ENCODE data around the gene CD58.

Gene CD58

GRCh38 chr1:116518400-116518799 lies 52.4 kb downstream of the CD58 start (continued):
- TF ChIP-seq, protein P1, sequence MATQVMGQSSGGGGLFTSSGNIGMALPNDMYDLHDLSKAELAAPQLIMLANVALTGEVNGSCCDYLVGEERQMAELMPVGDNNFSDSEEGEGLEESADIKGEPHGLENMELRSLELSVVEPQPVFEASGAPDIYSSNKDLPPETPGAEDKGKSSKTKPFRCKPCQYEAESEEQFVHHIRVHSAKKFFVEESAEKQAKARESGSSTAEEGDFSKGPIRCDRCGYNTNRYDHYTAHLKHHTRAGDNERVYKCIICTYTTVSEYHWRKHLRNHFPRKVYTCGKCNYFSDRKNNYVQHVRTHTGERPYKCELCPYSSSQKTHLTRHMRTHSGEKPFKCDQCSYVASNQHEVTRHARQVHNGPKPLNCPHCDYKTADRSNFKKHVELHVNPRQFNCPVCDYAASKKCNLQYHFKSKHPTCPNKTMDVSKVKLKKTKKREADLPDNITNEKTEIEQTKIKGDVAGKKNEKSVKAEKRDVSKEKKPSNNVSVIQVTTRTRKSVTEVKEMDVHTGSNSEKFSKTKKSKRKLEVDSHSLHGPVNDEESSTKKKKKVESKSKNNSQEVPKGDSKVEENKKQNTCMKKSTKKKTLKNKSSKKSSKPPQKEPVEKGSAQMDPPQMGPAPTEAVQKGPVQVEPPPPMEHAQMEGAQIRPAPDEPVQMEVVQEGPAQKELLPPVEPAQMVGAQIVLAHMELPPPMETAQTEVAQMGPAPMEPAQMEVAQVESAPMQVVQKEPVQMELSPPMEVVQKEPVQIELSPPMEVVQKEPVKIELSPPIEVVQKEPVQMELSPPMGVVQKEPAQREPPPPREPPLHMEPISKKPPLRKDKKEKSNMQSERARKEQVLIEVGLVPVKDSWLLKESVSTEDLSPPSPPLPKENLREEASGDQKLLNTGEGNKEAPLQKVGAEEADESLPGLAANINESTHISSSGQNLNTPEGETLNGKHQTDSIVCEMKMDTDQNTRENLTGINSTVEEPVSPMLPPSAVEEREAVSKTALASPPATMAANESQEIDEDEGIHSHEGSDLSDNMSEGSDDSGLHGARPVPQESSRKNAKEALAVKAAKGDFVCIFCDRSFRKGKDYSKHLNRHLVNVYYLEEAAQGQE (tag by site-specific recombination; IDR thresholded peaks at IDR 0.05) = no peak
- TF ChIP-seq ZNF140 (tag by site-specific recombination; IDR thresholded peaks at IDR 0.05) (no peak), BCL11A (tag by site-specific recombination; IDR thresholded peaks at IDR 0.05; ENCODE audit: low read depth) (no peak), GLIS2 (tag by site-specific recombination; IDR thresholded peaks at IDR 0.05) (no peak), ZSCAN23 (tag by site-specific recombination; IDR thresholded peaks at IDR 0.05) (no peak)

GRCh38 chr1:116516631-116517030 lies 54.2 kb downstream of the CD58 start:
- no peak overlapping the region for H3K4me3 ChIP-seq (ENCODE audit: low read depth, low read length)
- TF ChIP-seq ZIC2 (tag by site-specific recombination; IDR thresholded peaks at IDR 0.05) (no peak), ZSCAN23 (tag by site-specific recombination; IDR thresholded peaks at IDR 0.05) (no peak), ZNF354C (tag by site-specific recombination; IDR thresholded peaks at IDR 0.05; ENCODE audit: borderline replicate concordance, low read depth) (no peak)
- TF ChIP-seq, protein P2, sequence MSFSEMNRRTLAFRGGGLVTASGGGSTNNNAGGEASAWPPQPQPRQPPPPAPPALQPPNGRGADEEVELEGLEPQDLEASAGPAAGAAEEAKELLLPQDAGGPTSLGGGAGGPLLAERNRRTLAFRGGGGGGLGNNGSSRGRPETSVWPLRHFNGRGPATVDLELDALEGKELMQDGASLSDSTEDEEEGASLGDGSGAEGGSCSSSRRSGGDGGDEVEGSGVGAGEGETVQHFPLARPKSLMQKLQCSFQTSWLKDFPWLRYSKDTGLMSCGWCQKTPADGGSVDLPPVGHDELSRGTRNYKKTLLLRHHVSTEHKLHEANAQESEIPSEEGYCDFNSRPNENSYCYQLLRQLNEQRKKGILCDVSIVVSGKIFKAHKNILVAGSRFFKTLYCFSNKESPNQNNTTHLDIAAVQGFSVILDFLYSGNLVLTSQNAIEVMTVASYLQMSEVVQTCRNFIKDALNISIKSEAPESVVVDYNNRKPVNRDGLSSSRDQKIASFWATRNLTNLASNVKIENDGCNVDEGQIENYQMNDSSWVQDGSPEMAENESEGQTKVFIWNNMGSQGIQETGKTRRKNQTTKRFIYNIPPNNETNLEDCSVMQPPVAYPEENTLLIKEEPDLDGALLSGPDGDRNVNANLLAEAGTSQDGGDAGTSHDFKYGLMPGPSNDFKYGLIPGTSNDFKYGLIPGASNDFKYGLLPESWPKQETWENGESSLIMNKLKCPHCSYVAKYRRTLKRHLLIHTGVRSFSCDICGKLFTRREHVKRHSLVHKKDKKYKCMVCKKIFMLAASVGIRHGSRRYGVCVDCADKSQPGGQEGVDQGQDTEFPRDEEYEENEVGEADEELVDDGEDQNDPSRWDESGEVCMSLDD (tag by site-specific recombination; IDR thresholded peaks at IDR 0.05) = no peak
- H3K36me3 ChIP-seq (ENCODE audit: control insufficient read depth in 2 of 2, insufficient read depth in 1 of 2, low read length in 2 of 2) = peaks cover 0 to 4% of the 10 kb centered on the region in 2 experiments; a peak in 1 of 3 replicates
- no peak overlapping the region for H3K27ac ChIP-seq (ENCODE audit: extremely low read depth, low read depth, low read length)
- ChIA-PET POLR2A (no interaction called here), CTCF (interaction anchor here (1.2 kb wide), 1 partner anchor 18 kb away, joined by 8 read pairs; no protein-coding TSS in a partner anchor)
- no peaks in the 10 kb centered on the region for H3K4me1 ChIP-seq (ENCODE audit: control insufficient read depth, insufficient read depth, low read length)
- no peaks in the 10 kb centered on the region for H3K9me3 ChIP-seq (ENCODE audit: control insufficient read depth, insufficient read depth, low read depth, low read length)

GRCh38 chr1:116515702-116516101 lies 55.1 kb downstream of the CD58 start:
- no peaks in the 10 kb centered on the region for H3K9me3 ChIP-seq (ENCODE audit: control insufficient read depth, insufficient read depth, low read depth, low read length)
- no peaks in the 10 kb centered on the region for H3K4me1 ChIP-seq (ENCODE audit: control insufficient read depth, insufficient read depth, low read length)
- H3K36me3 ChIP-seq (ENCODE audit: control insufficient read depth in 2 of 2, insufficient read depth in 1 of 2, low read length in 2 of 2) = peaks cover 0 to 4% of the 10 kb centered on the region in 2 experiments; a peak in 1 of 3 replicates
- H3K4me3 ChIP-seq (ENCODE audit: low read depth, low read length) = no peak overlapping the region
- H3K27ac ChIP-seq (ENCODE audit: extremely low read depth, low read depth, low read length) = no peak overlapping the region
- no peak for TF ChIP-seq ZNF514 (tag by site-specific recombination; IDR thresholded peaks at IDR 0.05)
- POLR2A ChIA-PET = no interaction called here
- CTCF ChIA-PET = interaction anchor here (0.6 kb wide), 1 partner anchor 535 kb away, joined by 3 read pairs; no protein-coding TSS in a partner anchor

GRCh38 chr1:116514708-116515525 lies 55.9 kb downstream of the CD58 start:
- Histone ChIP-seq H3K27ac (ENCODE audit: extremely low read depth, low read depth, low read length) (no peak overlapping the region), H3K9me3 (ENCODE audit: control insufficient read depth, insufficient read depth, low read depth, low read length) (no peaks in the 10 kb centered on the region), H3K36me3 (ENCODE audit: control insufficient read depth in 2 of 2, insufficient read depth in 1 of 2, low read length in 2 of 2) (peaks cover 0 to 4% of the 10 kb centered on the region in 2 experiments; a peak in 1 of 3 replicates), H3K4me1 (ENCODE audit: control insufficient read depth, insufficient read depth, low read length) (no peaks in the 10 kb centered on the region), H3K4me3 (ENCODE audit: low read depth, low read length) (no peak overlapping the region)
- no peak for TF ChIP-seq ZNF747 (tag by site-specific recombination; IDR thresholded peaks at IDR 0.05)
- TF ChIP-seq, protein P3, sequence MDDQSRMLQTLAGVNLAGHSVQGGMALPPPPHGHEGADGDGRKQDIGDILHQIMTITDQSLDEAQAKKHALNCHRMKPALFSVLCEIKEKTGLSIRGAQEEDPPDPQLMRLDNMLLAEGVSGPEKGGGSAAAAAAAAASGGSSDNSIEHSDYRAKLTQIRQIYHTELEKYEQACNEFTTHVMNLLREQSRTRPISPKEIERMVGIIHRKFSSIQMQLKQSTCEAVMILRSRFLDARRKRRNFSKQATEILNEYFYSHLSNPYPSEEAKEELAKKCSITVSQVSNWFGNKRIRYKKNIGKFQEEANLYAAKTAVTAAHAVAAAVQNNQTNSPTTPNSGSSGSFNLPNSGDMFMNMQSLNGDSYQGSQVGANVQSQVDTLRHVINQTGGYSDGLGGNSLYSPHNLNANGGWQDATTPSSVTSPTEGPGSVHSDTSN (CRISPR knock-in tag; IDR thresholded peaks at IDR 0.05) = no peak
- no peak for TF ChIP-seq ZNF221 (tag by site-specific recombination; IDR thresholded peaks at IDR 0.05; ENCODE audit: borderline replicate concordance)
- no peak for TF ChIP-seq ZSCAN30 (tag by site-specific recombination; IDR thresholded peaks at IDR 0.05)
- no peak for TF ChIP-seq ZNF514 (tag by site-specific recombination; IDR thresholded peaks at IDR 0.05)
- no peak for TF ChIP-seq TCF7L2 (IDR thresholded peaks at IDR 0.05; ENCODE audit: borderline replicate concordance, low read depth, low read length)
- TF ChIP-seq SCRT2 (tag by site-specific recombination; IDR thresholded peaks at IDR 0.05) = no peak
- no peak for TF ChIP-seq ZNF280D (tag by site-specific recombination; IDR thresholded peaks at IDR 0.05)
- no peak for TF ChIP-seq GLIS1 (tag by site-specific recombination; IDR thresholded peaks at IDR 0.05)
- no peak for TF ChIP-seq KLF8 (tag by site-specific recombination; IDR thresholded peaks at IDR 0.05)
- POLR2A ChIA-PET = no interaction called here
- CTCF ChIA-PET = interaction anchor here (1.4 to 1.5 kb wide), 2 partner anchors 16 to 30 kb away, joined by 5 to 6 read pairs; no protein-coding TSS in a partner anchor

Data from HEK293 (cell line).